GM19351 (cell line): Measurements from ENCODE around the gene EVPLL.
"Not testable (repeated sequence)": the region's sequence is repeated elsewhere in the genome, so short reads cannot be mapped to it uniquely, and the experiment has no call there.

Experiments
- ATAC-seq: cut with Tn5 transposase; IDR thresholded peaks from one replicate; pipeline ENCODE4 v1.9.1; 2021; ENCODE audit warnings: mild to moderate bottlenecking, moderate library complexity; ENCODE audit not compliant: unreplicated experiment

The EVPLL gene

DNA sequence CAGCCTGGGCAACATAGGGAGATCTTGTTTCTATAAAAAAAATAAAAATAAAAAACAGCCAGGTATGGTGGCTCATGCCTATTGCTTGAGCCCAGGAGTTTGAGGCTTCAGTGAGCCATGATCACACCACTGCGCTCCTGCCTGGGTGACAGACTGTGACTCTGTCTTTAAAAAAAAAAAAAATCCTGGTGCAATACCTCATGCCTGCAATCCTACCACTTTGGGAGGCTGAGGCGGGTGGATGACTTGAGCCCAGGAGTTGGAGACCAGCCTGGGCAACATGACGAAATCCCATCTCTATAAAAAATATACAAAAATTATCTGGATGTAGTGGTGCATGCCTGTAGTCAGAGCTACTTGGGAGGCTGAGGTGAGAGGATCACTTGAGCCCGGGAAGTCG is 1.0 kb downstream of the EVPLL start:
- ATAC-seq: not testable (repeated sequence)

GRCh38 chr17:18379246-18380146 is 1.9 kb downstream of the EVPLL start:
- no peak for ATAC-seq

GRCh38 chr17:18380471-18381157 is 3.0 kb downstream of the EVPLL start:
- ATAC-seq: no peak

GRCh38 chr17:18381158-18381952 is 3.8 kb downstream of the EVPLL start:
- ATAC-seq: no peak

DNA sequence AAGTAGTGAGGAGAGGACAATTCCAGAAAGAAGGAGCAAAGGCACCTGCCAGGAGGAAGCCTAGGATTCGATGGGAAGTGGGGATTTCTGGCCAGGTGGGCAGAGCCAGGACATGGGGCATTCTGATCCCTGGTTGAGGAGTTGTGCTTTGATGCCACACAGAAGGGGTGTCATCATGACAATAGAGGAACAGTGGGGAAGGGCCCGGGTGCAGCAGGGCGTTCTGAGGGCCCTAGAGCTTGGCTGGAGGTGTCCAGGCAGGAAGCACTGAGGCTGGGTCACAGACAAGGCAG is 4.3 kb downstream of the EVPLL start:
- ATAC-seq: no peak

GRCh38 chr17:18382441-18383078 is 5.0 kb downstream of the EVPLL start:
- no peak for ATAC-seq

DNA sequence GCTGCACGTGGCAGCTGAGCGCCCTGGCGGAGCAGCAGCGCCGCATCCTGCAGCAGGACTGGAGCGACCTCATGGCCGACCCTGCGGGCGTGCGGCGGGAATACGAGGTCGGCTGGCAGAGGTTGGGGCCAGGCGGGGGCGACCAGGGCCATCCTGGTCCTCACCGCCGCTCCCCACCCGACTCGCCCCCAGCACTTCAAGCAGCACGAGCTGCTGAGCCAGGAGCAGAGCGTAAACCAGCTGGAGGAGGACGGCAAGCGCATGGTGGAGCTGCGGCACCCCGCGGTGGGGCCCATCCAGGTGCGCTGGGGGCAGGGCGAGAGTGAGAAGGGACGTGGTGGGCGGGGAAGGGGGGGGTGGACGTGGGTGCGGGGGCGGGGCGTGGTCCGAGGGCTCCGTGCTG is 5.5 kb downstream of the EVPLL start:
- ATAC-seq: not testable (repeated sequence)

GRCh38 chr17:18384271-18384670 is 6.7 kb downstream of the EVPLL start:
- not testable (repeated sequence) for ATAC-seq

DNA sequence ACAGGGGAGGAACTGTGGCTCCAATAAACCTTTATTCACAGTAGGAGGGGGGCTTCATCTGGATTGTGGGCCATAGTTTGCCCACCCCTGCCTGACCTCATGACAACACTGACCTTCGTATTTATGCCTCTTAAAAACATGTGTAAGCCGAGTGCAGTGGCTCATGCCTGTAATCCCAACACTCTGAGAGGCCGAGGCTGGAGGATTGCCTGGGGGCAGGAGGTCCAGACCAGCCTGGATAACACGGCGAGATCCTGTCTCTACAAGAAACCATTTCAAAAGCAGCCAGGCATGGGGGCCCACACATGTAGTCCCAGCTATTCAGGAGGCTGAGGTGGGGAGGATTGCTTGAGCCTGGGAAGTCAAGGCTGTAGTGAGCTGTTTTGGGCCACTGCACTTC is 10.0 kb downstream of the EVPLL start:
- ATAC-seq: not testable (repeated sequence)

DNA sequence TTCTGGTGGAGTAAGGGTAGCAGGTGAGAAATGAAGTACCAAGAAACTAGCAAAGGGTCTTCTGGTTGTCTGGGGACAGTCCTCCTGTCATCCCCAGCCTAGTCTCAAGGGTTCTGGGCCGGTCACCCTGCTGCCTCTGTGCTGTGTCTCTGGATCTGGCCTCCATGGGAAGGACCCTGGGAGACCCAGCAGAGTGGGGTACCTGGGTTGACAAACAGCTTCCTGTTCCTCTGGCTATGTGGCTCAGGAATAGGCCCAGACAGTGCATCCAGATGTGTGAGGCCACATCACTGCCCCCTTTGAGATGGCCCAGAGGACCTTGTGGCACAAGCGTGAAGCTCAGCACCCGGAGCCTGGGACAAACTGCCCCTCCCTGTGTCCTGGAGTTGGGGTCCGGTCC is 10.7 kb downstream of the EVPLL start:
- ATAC-seq: not testable (repeated sequence)

DNA sequence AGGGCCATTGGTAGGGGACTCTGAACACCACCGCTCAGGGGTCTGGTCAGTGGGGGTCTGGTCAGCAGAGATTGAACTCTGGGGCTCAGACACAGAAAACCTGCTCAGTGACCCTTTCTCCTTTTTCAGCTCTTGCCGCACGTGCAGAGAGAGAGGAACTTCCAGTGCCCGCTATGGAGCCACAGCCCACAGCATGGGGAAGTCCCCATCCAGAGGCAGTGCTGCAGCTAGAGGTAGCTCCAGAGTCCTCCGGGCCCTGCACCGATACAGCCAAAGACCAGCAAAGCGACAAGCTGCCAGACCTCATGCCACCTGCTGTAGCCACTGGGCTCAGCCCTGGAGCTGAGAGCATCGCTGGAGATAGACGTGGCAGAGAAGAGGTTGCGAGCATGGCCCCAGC is 11.2 kb downstream of the EVPLL start:
- not testable (repeated sequence) for ATAC-seq

GRCh38 chr17:18401872-18402590 is 24.5 kb downstream of the EVPLL start:
- not testable (repeated sequence) for ATAC-seq

DNA sequence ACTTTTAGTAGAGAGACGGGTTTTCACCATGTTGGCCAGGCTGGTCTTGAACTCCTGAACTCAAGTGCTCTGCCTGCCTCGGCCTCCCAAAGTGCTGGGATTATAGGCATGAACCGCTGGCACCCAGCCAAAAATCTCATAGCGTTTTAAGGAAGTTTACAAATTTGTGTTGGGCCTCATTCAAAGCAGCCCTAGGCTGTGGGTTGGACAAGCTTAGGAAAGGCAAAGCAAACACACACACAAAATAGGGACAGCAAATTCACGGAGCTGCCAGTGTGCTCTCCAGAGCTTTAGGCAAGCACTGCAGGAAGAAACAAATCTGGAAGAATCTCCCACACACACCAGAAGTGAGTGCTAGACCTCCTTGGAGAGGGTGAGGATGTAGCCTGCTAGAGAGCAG is 25.6 kb downstream of the EVPLL start:
- ATAC-seq: not testable (repeated sequence)

GRCh38 chr17:18403604-18404003 is 26.0 kb downstream of the EVPLL start:
- ATAC-seq: peak; percentile 70

DNA sequence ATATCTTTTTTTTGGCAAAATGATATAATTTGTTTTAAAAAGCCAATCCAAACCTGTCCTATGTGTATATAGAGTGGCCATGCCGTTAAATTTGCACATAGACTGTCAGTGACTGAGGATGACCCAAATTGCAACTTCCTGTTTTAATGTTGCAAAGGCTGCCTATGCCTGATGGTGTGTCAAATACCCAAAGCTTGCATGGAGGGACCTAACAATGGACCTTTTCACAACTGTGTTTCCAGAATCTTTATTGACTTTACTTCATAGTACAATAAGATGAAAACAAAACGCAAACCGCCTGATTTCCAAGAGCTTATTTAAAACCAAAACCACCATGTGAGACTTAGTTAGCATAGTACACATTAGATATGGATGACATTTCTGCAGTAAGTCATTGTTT is 31.3 kb downstream of the EVPLL start:
- ATAC-seq: peak; percentile 51

DNA sequence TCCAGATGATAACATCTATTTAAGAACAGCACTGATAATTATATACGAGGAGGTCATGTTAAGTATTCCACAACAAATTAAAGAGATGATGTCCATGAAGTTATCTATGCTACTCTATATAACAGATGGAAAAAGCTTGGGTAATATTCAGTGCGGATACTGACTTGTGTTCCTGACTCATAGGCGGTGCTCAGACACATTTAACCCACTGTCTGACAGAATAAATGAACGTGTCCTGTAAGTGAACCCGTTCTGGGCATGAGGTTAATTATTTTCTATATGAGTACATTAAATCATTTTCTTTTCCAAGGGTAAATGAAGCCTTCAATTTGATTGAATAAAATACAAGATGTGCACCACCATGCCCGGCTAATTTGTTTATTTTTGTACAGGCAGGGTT is 31.7 kb downstream of the EVPLL start:
- ATAC-seq: not testable (repeated sequence)

- ATAC-seq: not testable (repeated sequence)
These were observed 33.2 kb downstream of the EVPLL start for GRCh38 chr17:18410736-18411135.

DNA sequence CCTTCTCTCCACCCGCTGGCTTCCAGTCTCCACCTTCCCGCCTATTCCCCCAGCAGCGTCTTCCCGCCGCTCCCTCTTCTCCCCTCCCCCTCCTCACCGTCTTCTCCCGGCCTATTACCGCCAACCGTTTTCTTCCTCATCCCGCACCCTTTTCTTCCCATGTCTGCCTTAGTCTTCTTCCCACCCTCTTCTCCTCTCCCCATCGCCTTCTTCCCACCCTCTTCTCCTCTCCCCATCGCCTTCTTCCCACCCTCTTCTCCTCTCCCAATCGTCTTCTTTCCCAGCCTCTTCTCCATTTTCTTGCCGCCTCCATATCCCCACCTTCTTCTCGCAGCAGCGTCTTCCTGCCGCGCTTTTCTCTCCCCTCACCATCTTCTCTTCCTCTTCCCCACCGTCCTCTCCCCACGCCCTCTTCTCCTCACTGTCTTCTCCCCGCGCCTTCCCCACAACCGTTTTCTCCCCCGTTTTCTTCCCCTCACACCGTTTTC is 33.8 kb downstream of the EVPLL start:
- ATAC-seq: not testable (repeated sequence)

GRCh38 chr17:18412001-18412538 is 34.5 kb downstream of the EVPLL start:
- peak; percentile 81 for ATAC-seq

DNA sequence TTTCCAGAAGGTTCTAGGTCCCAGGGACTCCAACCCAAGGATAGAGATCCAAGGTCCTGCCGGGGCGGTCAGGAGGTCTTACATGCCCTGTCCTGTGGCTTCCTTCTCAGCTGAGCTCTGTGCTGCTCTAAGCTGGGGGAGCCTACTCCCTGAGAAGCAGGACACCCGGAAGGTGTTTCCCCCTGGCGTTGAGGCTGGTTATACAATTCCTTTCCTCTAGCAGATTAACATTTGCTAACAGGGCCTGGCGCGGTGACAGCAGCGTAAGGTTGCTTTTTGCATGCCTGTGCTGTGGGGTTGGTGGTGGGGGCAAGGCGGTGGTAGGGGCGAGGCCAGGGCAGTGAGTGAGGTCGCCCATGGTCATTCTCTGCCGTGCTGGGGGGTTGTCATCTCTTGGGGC is 43.9 kb downstream of the EVPLL start:
- not testable (repeated sequence) for ATAC-seq
